ENCODE measurements around the gene RNU2-63P. TPM values are rescaled to one million over a fixed set of nuclear protein-coding genes. Genes with fewer than 3 reads are reported as not detected.
"Not testable (repeated sequence)": the region's sequence is repeated elsewhere in the genome, so short reads cannot be mapped to it uniquely, and the experiment has no call there.

RNU2-63P gene
- total and polyA plus RNA-seq, 12 donors = 4.9 to 45.8 (median 15.2) TPM; not detected in 9

GRCh38 chr2:88018909-88019308 lies 2.6 kb upstream of the RNU2-63P start:
- 86 to 100% (median 93%) methylated on average over 6 of the region's 6 CpGs for WGBS, 4 donors
- Histone ChIP-seq H3K36me3 (replicated peaks in 1 of 2) (no peaks in the 10 kb centered on the region), H3K9me3 (replicated peaks in 1 of 3) (no peaks in the 10 kb centered on the region), H3K27ac (no peak overlapping the region), H3K4me3 (no peak overlapping the region), H3K27me3 (no peaks in the 10 kb centered on the region), H3K4me1 (replicated peaks in 1 of 2) (no peaks in the 10 kb centered on the region)
- intact Hi-C loops (cut with DNase I) = no loop called here
- TF ChIP-seq CTCF (IDR thresholded peaks at IDR 0.05) = no peak
- TF ChIP-seq POLR2A (IDR thresholded peaks at IDR 0.05) = no peak
- no peak for DNase-seq

- H3K27ac ChIP-seq; H3K36me3 ChIP-seq (replicated peaks in 1 of 2); H3K9me3 ChIP-seq (replicated peaks in 1 of 3); intact Hi-C loops (cut with DNase I); H3K4me1 ChIP-seq (replicated peaks in 1 of 2); H3K4me3 ChIP-seq; H3K27me3 ChIP-seq; DNase-seq: not testable (repeated sequence)
- 85 to 88% (median 86%) methylated on average over 11 of the region's 11 CpGs for WGBS, 4 donors
These were observed 1.9 kb upstream of the RNU2-63P start for GRCh38 chr2:88018077-88018805.

GRCh38 chr2:88017780-88018038 lies 1.4 kb upstream of the RNU2-63P start:
- intact Hi-C loops (cut with DNase I); H3K36me3 ChIP-seq (replicated peaks in 1 of 2); H3K4me1 ChIP-seq (replicated peaks in 1 of 2); H3K27me3 ChIP-seq; H3K9me3 ChIP-seq (replicated peaks in 1 of 3); DNase-seq; H3K4me3 ChIP-seq; H3K27ac ChIP-seq: not testable (repeated sequence)
- WGBS, 4 donors = 86 to 93% (median 90%) methylated on average over 2 of the region's 2 CpGs

GRCh38 chr2:88016960-88017779 lies 823 bp upstream of the RNU2-63P start:
- peak in 3 of 7 donors; percentile 19 to 29 (median 21) for DNase-seq
- no peaks in the 10 kb centered on the region for H3K27me3 ChIP-seq
- intact Hi-C loops (cut with DNase I) = no loop called here
- no peaks in the 10 kb centered on the region for H3K4me1 ChIP-seq (replicated peaks in 1 of 2)
- H3K4me3 ChIP-seq = peak overlapping the region in 3 of 4 donors; percentile 40 to 60 (median 43)
- WGBS, 4 donors = 25 to 40% (median 33%) methylated on average over 29 to 46 of the region's 46 CpGs
- H3K36me3 ChIP-seq (replicated peaks in 1 of 2) = no peaks in the 10 kb centered on the region
- no peaks in the 10 kb centered on the region for H3K9me3 ChIP-seq (replicated peaks in 1 of 3)
- peak overlapping the region in 2 of 5 donors; percentile 10 to 60 for H3K27ac ChIP-seq
- TF ChIP-seq POLR2A (IDR thresholded peaks at IDR 0.05) (no peak), CTCF (IDR thresholded peaks at IDR 0.05) (no peak)

- TF ChIP-seq CTCF (IDR thresholded peaks at IDR 0.05) = no peak
- TF ChIP-seq POLR2A (IDR thresholded peaks at IDR 0.05) = no peak
- WGBS, 4 donors = 69 to 89% (median 82%) methylated on average over 1 of the region's 1 CpG
- intact Hi-C loops (cut with DNase I) = no loop called here
- H3K36me3 ChIP-seq (replicated peaks in 1 of 2) = no peaks in the 10 kb centered on the region
- DNase-seq = no peak
- H3K27ac ChIP-seq = no peak overlapping the region
- no peaks in the 10 kb centered on the region for H3K4me1 ChIP-seq (replicated peaks in 1 of 2)
- no peaks in the 10 kb centered on the region for H3K27me3 ChIP-seq
- no peaks in the 10 kb centered on the region for H3K9me3 ChIP-seq (replicated peaks in 1 of 3)
- H3K4me3 ChIP-seq = no peak overlapping the region
These were observed 5.3 kb downstream of the RNU2-63P start for GRCh38 chr2:88011011-88011410.

Data from adrenal gland (tissue), 12 donors.